ENCODE measurements around the gene SDR42E2.
"Not testable (repeated sequence)": the region's sequence is repeated elsewhere in the genome, so short reads cannot be mapped to it uniquely, and the experiment has no call there.

SDR42E2 gene

GRCh38 chr16:22141767-22142166 is 20.5 kb upstream of the SDR42E2 start:
- TF ChIP-seq CTCF (conservative IDR thresholded peaks at IDR 0.05): peak; percentile 37; the same call in 1 of the 2 replicates
- no peak overlapping the region for H3K27ac ChIP-seq

- TF ChIP-seq CTCF (conservative IDR thresholded peaks at IDR 0.05): no peak
- H3K27ac ChIP-seq: no peak overlapping the region
These were observed 17.8 kb upstream of the SDR42E2 start for GRCh38 chr16:22144520-22144919.

- no peak for TF ChIP-seq CTCF (conservative IDR thresholded peaks at IDR 0.05)
These were observed 14.5 kb upstream of the SDR42E2 start for GRCh38 chr16:22147853-22148252.

GRCh38 chr16:22151246-22151998 is 10.9 kb upstream of the SDR42E2 start:
- no peak for TF ChIP-seq CTCF (conservative IDR thresholded peaks at IDR 0.05)
- no peak overlapping the region for H3K27ac ChIP-seq

More at GRCh38 chr16:22147853-22148252, 14.5 kb upstream of the SDR42E2 start:
- no peak overlapping the region for H3K27ac ChIP-seq

DNA sequence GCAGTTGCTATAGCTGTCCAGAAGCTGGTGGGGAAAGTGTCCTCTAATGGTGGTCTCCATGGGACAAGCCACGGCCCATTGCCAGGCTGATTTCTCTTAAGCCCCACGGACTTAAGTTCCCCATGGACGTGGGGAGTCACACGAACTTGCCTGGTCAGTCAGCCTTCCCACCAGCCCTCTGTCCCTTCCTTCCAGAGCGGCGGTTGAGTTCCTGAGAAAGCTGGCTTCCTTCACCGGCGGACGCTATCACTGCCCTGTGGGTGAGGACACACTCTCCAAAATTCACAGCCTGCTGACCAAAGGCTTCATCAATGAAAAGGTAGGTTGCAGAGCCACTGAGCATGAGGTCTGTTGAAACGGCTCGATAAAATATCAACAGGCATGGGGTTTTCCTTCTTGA is 10.0 kb upstream of the SDR42E2 start:
- TF ChIP-seq CTCF (conservative IDR thresholded peaks at IDR 0.05): no peak
- no peak overlapping the region for H3K27ac ChIP-seq

GRCh38 chr16:22153078-22153477 is 9.2 kb upstream of the SDR42E2 start:
- not testable (repeated sequence) for H3K27ac ChIP-seq

DNA sequence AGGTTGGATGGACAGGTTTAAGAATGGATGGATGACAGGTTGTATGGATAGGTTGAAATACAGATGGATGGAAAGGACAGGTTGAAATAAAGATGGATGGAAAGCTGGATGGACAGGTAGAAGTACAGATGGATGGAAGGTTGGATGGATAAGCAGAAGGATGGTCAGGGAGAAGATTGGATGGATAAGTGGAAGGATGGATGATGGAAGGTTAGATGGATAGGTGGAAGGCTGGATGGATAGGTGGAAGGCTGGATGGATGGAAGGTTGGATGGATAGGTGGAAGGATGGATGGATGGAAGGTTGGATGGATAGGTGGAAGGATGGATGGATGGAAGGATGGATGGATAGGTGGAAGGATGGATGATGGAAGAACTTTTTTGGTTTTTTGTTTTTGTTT is 905 bp upstream of the SDR42E2 start:
- TF ChIP-seq CTCF (conservative IDR thresholded peaks at IDR 0.05): no peak

DNA sequence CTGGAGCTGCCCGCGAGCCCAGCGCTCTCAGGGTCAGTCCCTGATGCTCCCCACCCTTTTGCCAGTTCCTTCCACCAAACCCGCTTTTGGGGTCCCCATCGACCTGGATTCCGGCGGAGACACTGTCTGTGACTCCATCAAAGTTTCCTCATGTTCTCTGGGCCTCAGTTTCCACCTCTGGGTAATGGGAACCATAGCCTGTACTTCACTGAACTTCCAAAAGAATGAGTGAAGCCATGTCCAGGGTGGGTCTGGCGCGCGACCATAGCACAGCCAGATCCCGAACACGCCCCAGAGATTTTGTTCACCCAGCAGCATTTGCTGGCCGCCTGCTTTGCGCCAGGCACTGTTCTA is 327 bp downstream of the SDR42E2 start:
- no peak overlapping the region for H3K27ac ChIP-seq
- TF ChIP-seq CTCF (conservative IDR thresholded peaks at IDR 0.05): no peak

More for the DNA sequence above, 905 bp upstream of the SDR42E2 start:
- no peak overlapping the region for H3K27ac ChIP-seq
